Fibroblast of pulmonary artery (primary cell): ENCODE data around the gene MICU1.

Experiments used
- DNase-seq: peaks from one replicate; pipeline ENCODE4 v3.0.0-alpha.2; 2010; ENCODE audit warnings: low read depth
- H3K4me3 ChIP-seq: replicated peaks from 2 replicates; pipeline ENCODE4 v1.5.1; 2011; ENCODE audit warnings: low read depth, mild to moderate bottlenecking, control low read depth, low read length, moderate library complexity
- CTCF ChIP-seq: IDR thresholded peaks from 2 replicates; pipeline ENCODE4 v1.5.1; 2011; ENCODE audit warnings: mild to moderate bottlenecking, control low read depth, low read length, inconsistent platforms; ENCODE audit errors: missing control alignments

Gene MICU1

GRCh38 chr10:72542396-72542815 lies 83.5 kb downstream of the MICU1 start:
- no peak for TF ChIP-seq CTCF
- no peak overlapping the region for H3K4me3 ChIP-seq
- DNase-seq = no peak

GRCh38 chr10:72541337-72541736 lies 84.5 kb downstream of the MICU1 start:
- no peak overlapping the region for H3K4me3 ChIP-seq
- no peak for TF ChIP-seq CTCF
- DNase-seq = no peak

- TF ChIP-seq CTCF = no peak
- DNase-seq = no peak
- no peak overlapping the region for H3K4me3 ChIP-seq
These were observed 85.6 kb downstream of the MICU1 start for GRCh38 chr10:72540193-72540807.

- DNase-seq = no peak
- H3K4me3 ChIP-seq = no peak overlapping the region
- TF ChIP-seq CTCF = no peak
These were observed 86.7 kb downstream of the MICU1 start for GRCh38 chr10:72539137-72539536.

- H3K4me3 ChIP-seq = no peak overlapping the region
- TF ChIP-seq CTCF = no peak
- DNase-seq = no peak
These were observed 100.2 kb downstream of the MICU1 start for GRCh38 chr10:72525689-72526088.

GRCh38 chr10:72525277-72525676 lies 100.6 kb downstream of the MICU1 start:
- H3K4me3 ChIP-seq = no peak overlapping the region
- DNase-seq = peak; percentile 26
- no peak for TF ChIP-seq CTCF

GRCh38 chr10:72524489-72524888 lies 101.4 kb downstream of the MICU1 start:
- no peak overlapping the region for H3K4me3 ChIP-seq
- TF ChIP-seq CTCF = no peak
- DNase-seq = no peak
